GM20000 (cell line): ENCODE measurements around the gene MYO5B.
A peak's percentile ranks its signal among the peaks of the same experiment; 100 is the strongest.
"Not testable (repeated sequence)": the region's sequence is repeated elsewhere in the genome, so short reads cannot be mapped to it uniquely, and the experiment has no call there.

Experiments
- DNase-seq: peaks from one replicate; pipeline ENCODE4 v3.0.0; 2012; ENCODE audit warnings: low spot score
- TF ChIP-seq, protein P1 (sequence below): IDR thresholded peaks from 2 replicates; pipeline ENCODE4 v1.5.1; 2012; ENCODE audit warnings: mild to moderate bottlenecking, control low read depth; ENCODE audit errors: extremely low read depth, missing control alignments

The MYO5B gene

DNA sequence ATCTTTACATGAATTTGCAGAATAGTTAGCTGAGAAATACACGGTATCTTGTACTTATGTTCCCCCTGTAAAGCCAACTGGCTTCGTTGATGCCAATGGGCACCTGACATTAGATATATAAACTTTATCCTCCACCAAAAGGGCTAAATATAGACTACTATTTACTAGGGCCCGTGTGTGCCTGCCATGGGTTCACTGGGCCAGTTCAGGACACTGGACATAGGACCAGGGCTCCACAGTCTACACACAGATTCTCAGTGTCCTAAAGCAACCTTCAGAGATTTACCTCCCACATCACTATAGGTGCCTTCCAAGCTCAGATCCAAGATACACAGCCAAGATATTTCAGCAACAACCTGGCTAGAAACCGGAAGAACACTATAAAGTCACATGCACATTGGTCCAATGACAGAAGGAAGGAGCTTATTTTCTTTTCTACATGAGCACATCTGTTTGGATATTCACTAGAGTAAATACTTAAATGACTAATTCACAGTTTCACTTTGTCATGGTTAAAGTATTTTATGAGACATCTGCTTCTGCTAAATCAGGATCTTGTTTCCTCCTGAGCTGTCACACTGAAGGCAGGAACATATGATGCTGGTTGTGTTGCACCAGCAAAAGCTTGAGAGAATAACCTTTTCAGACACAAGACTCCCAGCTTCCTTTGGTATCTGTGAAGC, 95.1 kb downstream of the MYO5B start:
- TF ChIP-seq, protein P1, sequence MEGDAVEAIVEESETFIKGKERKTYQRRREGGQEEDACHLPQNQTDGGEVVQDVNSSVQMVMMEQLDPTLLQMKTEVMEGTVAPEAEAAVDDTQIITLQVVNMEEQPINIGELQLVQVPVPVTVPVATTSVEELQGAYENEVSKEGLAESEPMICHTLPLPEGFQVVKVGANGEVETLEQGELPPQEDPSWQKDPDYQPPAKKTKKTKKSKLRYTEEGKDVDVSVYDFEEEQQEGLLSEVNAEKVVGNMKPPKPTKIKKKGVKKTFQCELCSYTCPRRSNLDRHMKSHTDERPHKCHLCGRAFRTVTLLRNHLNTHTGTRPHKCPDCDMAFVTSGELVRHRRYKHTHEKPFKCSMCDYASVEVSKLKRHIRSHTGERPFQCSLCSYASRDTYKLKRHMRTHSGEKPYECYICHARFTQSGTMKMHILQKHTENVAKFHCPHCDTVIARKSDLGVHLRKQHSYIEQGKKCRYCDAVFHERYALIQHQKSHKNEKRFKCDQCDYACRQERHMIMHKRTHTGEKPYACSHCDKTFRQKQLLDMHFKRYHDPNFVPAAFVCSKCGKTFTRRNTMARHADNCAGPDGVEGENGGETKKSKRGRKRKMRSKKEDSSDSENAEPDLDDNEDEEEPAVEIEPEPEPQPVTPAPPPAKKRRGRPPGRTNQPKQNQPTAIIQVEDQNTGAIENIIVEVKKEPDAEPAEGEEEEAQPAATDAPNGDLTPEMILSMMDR: no peak
- peak; percentile 34 for DNase-seq

DNA sequence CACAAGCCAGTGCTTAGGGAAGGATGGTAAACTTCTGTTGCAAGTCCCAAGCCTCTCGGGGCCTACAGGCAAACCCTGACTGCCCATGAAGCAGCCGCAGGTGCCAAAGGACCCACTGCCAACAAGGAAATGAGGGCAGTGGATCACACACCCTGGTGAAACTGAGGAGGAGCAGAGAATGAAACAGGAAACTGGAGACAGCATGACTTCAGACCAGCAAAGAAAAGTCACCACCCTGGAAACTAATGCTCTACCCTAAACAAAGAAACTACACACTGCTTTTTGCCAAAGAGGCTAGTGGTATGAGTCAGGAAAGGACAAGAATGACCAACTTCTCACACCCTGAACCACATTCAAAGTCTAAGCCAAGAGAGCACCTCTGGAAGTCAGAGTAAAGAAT, 97.2 kb downstream of the MYO5B start:
- DNase-seq: no peak
- TF ChIP-seq, protein P1: no peak

DNA sequence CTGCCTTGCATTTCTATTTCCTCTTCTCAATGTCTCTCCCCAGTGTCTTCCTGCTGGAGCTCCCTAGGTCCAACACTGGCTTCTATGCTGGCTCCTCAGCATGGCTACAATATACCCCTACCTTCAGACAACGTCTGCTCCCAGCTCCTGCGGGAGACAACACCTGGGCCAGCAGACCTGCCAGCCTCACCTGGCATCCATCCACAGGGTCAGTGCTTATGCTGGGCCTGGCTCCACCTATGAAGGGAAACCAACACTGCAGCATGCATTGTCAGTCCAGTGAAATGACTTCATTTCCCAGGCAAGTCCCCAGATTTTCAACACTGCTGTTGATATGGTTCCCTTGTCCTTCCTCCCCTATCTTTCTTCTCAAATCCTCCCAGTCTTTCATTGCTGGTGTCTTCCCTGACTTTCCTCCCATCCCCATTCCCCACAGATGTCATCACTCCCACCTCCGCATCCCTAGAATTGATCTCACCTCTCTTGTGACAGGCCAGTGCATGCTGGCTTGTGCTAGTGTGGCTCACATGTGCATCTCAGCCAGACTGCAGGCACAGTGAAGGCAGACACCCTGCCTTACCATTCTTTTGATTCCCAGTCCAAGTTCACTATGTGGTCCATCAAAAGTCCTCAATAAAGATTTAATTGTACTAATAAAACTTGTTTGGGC, 98.0 kb downstream of the MYO5B start:
- no peak for DNase-seq
- TF ChIP-seq, protein P1: no peak

DNA sequence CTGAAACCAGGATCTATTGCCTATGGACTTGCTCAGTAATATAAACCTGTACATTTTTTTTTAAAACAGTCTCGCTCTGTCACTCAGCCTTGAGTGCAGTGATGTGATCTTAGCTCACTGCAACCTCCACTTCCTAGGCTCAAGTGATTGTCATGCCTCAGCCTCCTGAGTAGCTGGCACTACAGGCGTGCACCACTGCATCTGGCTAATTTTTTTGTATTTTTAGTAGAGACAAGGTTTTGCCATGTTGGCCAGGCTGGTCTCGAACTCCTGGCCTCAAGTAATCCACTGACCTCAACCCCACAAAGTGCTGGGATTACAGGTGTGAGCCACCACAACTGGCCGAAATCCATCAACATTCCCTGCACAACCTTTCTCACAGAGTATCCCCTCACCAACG, 100.2 kb downstream of the MYO5B start:
- not testable (repeated sequence) for DNase-seq

DNA sequence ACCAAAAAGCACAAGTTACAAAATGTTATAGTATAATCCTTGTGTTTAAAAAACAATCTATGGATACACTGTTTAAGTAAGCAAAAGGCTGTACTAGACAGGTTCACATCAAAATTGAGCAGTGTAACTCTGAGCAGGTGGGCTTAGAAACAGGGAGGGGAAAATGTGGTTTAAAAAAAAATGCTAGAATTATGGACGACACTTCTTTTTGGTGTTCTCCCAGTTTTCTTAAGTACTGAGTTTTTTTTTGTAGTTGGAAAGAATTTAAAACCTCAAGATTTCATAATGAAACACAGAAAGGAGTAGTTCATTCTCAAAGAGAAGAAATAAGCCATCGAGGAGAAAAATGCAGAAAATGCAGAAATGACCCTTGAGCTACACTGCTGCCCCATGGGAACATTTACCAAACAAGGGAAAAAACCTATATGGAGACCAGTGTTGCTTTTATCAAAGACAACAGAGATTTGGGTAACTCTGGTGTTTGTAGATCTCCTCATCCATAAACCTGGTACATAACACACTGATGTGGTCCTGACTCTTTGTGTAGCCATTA, 100.7 kb downstream of the MYO5B start:
- no peak for DNase-seq
- TF ChIP-seq, protein P1: no peak

DNA sequence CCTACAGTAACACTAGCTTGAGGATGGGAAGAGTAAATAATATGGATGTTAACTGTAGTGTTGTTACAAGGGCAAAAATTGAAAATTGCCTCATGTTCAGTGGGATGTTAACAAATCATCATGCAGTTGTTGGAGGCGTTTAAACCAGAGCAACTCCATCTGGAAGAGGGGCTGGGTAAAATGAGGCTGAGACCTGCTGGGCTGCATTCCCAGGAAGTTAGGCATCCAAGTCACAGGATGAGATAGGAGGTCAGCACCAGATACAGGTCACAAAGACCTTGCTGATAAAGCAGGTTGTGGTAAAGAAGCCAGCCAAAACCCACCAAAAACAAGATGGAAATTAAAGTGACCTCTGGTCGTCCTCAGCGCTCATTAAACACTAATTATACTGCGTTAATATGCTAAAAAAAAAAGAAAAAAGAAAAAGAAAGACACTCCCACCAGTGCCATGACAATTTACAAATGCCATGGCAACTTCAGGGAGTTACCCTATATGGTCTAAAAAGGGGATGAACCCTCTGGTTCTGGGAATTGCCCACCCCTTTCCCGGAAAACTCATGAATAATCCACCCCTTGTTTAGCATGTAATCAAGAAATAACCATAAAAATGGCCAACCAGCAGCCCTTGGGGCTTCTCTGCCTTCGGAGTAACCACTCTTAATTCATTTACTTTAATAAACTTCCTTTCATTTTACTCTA, 101.4 kb downstream of the MYO5B start:
- no peak for DNase-seq
- TF ChIP-seq, protein P1: no peak

DNA sequence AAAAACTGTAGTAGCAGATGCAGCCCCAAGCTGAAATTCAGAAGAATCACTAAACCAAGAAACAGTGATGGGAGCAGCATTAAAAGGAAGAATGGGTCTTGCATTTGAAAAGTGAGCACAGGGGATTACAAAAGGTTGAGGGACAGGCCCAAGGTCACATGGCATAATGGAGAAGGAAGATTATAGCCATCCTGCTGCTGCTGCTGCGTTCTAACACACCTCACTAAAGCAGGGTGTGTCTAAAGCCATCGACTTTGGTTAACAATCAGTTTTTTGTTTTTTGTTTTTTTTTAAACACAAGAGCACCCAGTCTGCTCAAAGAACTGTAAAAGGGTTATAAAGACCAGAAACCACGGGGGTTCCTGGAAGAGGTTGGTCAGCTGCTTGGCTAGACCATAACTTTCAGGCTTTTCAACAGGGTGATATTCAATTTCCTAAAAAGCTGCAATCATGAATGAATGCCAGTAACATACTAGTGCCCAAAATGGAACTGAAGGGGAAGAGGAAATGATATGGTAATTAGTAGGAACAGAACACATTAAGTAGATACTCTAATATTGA, 102.6 kb downstream of the MYO5B start:
- TF ChIP-seq, protein P1: no peak
- no peak for DNase-seq
